Stimulated activated CD8-positive, alpha-beta memory T cell treated with anti-CD3 and anti-CD28 coated beads, Interleukin-7, amount 100 ng/mL, for 48 hours (primary cell): Measurements from ENCODE around the gene ACP1.
A peak's percentile ranks its signal among the peaks of the same experiment; 100 is the strongest.
"Not testable (repeated sequence)": the region's sequence is repeated elsewhere in the genome, so short reads cannot be mapped to it uniquely, and the experiment has no call there.

Experiments used
- DNase-seq, 2 donors: peaks; one replicate each; pipeline ENCODE4 v3.0.0-alpha.2; 2020; ENCODE audit warnings: low read depth in 1 of 2; ENCODE audit errors: extremely low read depth in 1 of 2

ACP1 gene

DNA sequence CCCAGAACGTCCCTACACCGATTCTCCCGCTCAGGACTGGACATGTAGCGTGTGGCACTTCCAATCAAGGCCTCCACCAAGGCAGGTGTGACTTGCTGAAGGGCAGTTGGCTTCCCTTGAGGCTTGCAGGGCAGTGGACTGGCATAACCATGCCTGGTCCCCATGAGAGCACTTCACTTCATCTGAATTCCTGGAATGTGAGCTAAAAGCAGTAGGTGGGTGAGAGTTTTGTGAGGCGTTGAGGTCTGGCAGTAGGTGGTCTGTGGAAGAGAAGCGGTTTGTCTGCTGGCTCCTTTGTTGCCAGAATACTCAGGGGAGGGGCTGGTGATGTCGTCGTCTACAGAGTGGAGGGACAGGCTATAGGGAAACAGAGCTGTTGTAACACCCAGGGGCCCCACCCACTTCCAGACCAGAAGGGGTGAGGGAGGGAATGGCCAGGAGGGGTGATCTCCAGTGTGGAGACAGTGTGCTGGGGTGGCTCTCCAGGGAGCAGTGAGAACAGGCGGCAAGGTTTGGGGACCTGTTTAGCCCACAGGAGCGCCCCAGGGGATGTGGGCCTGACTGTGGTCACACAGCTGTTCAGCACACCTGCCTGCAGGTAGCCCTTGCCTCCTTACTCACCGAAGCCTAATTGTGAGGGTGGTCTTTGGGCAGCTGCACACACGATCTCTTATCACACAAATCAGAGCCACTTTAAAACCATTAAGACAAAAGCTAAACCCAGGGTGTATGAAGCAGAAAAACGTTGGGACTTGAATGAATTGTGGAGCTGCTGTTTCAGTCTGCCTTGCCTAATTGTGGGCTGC lies 44.6 kb downstream of the ACP1 start:
- no peak for DNase-seq

DNA sequence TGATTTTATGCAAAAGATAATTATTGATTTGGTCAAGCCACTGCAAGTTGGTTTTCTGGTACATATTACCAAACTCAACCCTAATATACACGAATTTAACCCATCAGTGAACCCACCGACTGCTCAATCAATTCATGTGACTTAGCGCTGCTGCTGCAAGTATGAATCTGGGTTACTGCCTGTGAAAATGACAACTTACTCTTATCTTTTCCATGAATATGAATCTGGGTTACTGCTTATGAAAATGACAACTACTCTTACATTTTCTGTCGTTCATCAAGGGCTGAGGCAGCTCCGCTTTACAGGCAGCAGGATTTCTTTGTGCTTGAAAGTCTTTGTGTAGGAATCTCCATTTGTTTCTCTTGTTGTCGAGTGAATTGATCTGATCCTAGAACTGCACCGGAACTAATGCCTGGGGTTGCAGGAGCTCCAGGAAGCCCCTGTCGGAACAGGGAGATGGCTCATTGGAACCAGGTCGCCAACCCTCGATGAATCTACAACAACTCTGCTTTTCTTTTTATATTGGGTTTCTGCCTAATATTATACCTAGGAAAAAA lies 45.3 kb downstream of the ACP1 start:
- DNase-seq = no peak

DNA sequence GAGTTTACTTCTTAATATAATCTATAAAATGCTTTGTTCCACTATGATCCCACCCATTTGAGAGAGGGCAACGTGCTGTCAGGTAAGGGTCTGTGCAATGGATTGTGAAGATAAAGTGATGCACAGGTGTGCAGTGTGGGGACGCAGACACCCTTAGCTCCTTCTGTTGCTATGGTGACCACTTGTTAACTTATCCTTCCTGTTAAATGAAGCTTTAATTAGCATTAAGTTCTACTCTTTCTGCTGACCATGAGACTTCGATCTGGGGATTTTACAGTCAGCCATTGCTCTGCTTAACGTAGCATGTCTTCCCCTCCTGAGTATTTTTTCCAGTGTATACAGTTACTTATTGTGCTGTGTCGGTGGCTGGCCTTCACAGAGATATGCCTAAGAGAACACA lies 46.2 kb downstream of the ACP1 start:
- no peak for DNase-seq

DNA sequence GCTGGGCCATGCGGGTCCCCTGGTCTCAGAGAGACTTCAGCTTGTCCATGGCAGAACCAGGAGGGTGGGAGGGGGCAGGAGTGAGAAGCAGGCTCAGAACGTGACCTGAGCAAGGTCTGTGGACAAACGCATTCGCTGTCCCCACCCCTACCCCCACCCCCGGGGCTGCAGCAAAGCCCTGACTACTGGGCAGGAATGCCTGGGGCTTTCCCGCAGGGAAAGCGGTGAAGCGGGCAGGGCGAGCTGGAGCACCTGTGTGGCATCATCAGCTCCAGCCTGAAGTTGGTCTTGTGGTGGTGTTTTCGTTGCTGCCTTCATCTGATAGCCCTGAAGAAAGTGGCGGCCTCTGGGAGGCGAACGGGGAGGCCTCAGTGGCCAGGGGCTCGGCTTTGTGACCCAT lies 49.2 kb downstream of the ACP1 start:
- no peak for DNase-seq

DNA sequence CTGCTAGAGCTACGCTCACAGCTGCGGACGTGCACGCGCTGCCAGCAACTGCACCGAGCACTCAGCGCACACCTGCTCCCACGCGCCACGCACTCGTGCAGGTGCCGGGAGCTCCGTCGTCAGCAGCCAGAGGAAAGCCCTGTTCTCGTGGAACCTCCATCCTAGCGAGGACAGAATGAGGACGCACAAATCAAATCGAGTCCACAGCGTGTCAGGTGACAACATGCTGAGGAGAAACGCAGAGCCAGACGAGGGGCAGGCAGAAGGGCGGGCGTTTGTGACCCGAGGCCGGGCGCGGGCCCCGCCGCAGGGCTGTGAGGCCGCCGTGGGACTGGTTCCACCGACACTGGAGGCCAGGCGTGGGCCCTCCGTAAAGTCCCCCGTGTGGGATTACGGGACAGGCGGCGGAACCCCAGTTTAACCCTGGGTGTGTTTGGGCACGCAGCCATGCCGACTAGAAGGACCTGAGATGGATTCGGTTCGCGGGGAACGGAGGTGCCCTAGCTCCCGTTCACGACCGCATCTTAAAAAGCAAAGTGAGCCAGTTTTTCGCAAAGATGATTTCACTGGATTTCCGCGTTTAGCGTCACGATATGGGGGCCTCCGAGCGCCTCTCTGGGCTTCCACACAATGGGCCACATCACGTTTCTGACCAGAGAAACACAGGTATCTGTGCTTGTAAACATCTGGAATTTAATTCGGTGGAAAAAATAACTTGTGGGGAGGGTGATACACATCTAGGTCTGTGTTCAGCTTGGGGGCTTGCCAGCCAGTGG lies 50.0 kb downstream of the ACP1 start:
- DNase-seq = no peak

DNA sequence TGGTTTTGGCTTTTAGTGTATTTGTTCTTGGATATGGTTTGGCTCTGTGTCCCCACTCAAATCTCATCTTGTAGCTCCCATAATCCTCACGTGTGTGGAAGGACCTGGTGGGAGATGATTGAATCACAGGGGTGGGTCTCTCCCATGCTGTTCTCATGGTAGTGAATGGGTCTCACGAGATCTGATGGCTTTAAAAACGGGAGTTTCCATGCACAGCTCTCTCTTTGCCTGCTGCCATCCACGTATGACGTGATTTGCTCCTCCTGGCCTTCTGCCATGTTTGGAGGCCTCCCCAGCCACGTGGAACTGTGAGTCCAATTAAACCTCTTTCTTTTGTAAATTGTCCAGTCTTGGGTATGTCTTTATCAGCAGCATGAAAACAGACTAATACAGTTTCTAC lies 51.2 kb downstream of the ACP1 start:
- not testable (repeated sequence) for DNase-seq

DNA sequence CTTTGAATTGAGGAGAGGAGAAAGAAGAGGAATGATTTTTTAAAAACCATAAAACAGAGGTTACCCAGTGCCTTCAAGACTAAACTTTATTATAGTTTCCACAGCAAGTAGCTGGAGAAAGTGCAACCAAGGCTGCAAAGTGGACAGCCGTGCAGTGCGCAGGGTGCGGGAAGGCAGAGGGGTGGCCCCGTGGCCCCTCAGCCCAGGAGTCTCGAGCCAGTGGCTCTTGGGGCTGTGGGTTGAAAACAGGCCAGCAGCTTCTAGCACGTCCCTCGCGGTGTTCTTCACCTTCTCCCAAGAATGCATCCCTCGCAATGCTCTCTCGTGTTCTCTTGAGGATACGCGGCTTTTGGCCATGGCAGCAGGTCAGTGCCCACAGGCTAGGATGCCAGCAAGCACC lies 51.6 kb downstream of the ACP1 start:
- DNase-seq = no peak

DNA sequence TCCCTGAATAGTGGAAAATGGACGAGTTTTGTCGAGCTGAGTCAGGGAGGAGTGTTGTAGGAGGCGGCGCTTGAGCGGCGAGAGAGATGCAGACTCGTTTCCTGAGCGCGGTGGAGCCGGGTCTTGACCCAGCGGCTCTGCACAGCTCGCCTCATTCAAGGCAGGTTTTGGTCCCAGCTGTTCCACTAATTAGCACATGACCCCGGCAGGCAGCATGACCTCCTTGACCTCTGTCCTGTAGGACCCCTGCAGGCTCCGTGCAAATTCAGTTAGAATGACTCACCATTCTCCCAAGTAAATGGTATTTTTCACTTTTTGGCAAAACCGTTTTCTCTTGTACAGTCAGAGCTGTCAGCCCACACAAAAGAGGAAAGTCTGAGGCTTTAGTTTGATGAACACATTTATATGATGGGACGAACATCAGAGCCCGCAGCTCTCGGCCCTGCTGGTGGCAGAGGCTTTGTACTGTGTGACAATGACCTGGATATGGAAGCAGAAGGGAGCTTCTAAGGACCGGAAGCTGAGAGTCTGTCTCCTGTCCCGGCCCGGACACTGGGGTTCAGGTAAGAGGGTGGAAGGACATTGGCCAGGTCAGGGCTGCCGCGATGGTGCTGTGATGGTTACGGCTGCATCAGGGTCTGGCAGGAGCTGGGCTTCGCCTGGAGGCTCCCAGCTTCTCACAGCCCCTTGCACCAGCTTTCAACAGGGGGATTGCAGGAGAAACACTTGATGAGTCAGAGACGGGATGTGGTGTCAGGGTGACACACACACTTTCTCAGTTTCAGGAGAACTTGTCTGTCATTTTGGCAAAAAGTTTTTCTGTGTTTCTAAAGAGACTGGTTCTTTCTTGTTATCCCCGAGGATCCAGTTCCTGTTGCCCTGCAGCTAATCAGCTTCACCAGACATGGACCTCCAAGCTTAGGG lies 53.0 kb downstream of the ACP1 start:
- peak; percentile 11 to 31 for DNase-seq

DNA sequence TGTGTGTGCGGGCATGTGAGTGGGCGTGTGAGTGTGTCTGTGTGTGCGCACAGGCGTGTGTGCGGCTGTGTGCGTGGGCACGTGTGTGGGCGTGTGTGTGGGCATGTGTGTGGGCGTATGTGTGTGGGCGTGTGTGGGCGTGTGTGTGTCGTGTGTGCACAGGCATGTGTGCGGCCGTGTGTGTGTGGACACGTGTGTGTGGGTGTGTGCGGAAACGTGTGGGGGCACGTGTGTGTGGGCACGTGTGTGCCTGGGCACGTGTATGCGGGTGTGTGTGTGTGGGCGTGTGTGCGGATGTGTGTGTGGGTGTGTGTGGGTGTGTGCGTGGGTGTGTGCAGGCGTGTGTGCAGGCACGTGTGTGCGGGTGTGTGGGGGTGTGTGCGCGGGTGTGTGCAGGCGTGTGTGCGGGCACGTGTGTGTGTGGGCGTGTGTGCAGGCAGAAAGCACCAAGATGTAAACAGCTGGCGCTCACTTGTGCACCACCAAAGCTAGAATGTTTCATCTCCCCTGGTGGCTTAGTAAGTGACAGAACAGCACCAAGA lies 54.4 kb downstream of the ACP1 start:
- DNase-seq = no peak

DNA sequence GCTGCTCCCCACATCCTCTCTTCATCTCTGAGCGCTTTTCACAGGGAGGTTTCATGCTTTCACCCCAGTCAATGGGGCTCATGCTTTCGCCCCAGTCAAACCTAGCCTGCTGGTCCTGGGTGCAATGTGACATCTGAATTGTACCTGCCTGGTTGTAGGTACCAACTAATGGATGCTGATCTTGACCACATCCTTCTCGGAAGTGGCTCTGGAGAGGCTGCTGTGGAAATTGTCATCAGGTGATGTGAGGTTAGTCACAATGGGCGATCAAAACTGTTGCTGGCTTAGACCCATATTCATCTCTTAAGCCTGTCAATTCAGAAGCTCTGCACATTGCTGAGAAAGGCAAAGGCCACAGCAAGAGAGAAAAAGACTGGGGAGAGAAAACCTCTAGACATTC lies 55.8 kb downstream of the ACP1 start:
- no peak for DNase-seq

DNA sequence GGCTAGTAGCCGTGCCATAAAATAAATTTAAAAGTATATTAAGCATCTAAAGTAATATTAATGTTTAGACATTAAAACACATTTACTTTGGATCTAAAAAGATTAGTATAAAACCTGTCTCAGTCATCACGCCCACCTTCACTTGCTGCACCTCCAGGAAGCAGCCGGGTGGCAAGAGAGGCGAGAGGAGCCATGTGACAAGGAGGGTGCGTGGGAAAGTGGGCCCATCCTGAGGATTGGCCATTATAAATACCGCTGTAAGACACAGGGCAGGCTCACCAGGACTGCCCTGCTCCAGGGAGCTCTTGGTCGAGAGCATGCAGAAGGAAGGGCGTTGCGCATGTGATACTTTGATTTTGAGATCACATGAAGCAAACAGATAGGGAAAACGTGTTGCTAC lies 57.6 kb downstream of the ACP1 start:
- no peak for DNase-seq

DNA sequence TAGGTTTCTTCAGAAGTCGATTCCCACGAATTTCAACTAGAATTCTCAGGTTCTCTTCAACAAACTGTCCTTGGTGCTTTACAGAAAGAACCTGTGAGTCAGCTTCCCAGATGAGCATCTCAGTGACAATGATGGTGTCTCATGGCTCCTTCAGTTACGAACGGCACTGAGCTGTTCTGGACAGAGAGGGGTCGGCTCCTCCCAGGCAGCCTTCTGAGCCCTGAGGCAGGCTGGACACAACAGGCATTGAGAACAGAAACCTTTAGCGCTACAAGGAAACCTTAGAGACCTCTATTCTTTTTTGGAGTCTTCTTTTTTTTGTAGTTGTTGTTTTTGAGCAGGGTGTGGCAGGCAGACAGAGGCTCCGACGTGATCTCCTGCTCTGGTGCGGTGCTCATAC lies 58.3 kb downstream of the ACP1 start:
- no peak for DNase-seq
